Epithelial cell of esophagus (primary cell): ENCODE results near the gene PER1.

Source experiments
- DNase-seq: peaks from one replicate; pipeline ENCODE4 v3.0.0; 2010; ENCODE audit warnings: low read depth
- H3K4me3 ChIP-seq: 2 replicates; pipeline ENCODE4 v1.5.1; 2011; ENCODE audit warnings: mild to moderate bottlenecking, low read length, control low read depth
- TF ChIP-seq, protein P1 (sequence below): IDR thresholded peaks from 2 replicates; pipeline ENCODE4 v1.5.1; 2011; ENCODE audit warnings: low read depth, mild to moderate bottlenecking, low read length, control low read depth, inconsistent platforms; ENCODE audit not compliant: insufficient read depth; ENCODE audit errors: missing control alignments

Gene PER1

DNA sequence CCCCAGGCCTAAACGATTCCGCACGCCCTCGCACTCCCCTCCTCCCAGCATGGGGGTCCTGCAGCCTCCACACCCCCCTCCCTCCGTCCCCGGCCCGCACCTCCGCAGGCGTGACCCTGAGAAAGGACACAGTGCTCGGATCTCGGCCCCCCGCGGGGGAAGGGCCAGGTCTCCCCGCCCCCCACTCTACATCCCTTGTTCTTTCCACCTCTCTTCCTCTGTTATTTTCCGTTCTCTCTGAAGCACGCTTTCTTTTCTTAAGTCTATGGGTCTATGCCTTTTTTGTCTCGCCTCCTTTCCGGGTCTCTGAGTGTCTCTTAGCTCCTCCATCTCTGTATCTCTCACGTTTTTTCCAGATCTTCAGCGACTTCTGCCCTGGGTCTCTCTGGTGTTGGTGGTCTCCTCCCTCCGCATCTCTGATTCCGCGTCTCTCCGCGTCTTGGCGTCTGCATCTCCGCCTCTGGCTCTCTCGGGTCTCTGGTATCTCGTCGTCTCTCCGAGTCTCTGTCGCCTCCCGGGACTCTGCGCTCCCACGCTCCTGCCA, 26.2 kb downstream of the PER1 start:
- TF ChIP-seq, protein P1, sequence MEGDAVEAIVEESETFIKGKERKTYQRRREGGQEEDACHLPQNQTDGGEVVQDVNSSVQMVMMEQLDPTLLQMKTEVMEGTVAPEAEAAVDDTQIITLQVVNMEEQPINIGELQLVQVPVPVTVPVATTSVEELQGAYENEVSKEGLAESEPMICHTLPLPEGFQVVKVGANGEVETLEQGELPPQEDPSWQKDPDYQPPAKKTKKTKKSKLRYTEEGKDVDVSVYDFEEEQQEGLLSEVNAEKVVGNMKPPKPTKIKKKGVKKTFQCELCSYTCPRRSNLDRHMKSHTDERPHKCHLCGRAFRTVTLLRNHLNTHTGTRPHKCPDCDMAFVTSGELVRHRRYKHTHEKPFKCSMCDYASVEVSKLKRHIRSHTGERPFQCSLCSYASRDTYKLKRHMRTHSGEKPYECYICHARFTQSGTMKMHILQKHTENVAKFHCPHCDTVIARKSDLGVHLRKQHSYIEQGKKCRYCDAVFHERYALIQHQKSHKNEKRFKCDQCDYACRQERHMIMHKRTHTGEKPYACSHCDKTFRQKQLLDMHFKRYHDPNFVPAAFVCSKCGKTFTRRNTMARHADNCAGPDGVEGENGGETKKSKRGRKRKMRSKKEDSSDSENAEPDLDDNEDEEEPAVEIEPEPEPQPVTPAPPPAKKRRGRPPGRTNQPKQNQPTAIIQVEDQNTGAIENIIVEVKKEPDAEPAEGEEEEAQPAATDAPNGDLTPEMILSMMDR = no peak
- H3K4me3 ChIP-seq = peak overlapping the region; percentile 80
- no peak for DNase-seq

DNA sequence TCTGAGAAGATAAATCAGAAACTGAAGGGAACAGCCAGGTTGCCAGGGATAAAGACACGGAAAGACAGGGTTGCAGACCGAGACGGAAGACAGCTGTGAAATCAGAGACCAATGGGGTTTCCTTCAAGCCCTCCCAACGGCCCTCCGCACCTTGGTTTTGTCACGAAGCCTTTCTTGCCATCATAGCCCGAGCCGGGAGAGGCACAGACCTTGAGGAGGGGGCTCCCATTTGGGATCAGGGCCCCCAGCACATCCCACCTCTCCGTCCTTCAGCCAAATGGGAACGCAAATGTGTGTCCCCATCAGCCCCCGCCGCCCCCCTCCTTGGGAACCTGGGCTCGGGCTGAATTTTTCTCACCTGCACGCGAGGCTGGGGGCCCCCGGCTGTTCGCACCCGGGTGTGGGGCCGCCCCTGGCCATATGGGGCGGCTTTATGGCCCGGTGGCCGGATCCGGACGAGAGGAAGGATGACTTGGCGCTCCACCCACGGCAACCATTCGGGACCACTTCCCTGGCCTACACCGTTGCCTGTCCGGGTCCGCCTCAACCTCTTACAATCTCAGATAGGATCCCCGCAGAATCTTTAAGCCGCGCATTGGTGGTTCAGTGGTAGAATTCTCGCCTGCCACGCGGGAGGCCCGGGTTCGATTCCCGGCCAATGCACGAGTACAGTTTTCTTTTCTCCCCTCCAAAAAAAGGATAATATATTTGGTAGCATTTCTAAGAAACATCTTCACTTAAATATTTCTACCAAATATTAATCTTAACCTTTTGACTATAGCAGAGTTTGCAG, 26.9 kb downstream of the PER1 start:
- peak; percentile 63 for DNase-seq
- TF ChIP-seq, protein P1 = no peak

DNA sequence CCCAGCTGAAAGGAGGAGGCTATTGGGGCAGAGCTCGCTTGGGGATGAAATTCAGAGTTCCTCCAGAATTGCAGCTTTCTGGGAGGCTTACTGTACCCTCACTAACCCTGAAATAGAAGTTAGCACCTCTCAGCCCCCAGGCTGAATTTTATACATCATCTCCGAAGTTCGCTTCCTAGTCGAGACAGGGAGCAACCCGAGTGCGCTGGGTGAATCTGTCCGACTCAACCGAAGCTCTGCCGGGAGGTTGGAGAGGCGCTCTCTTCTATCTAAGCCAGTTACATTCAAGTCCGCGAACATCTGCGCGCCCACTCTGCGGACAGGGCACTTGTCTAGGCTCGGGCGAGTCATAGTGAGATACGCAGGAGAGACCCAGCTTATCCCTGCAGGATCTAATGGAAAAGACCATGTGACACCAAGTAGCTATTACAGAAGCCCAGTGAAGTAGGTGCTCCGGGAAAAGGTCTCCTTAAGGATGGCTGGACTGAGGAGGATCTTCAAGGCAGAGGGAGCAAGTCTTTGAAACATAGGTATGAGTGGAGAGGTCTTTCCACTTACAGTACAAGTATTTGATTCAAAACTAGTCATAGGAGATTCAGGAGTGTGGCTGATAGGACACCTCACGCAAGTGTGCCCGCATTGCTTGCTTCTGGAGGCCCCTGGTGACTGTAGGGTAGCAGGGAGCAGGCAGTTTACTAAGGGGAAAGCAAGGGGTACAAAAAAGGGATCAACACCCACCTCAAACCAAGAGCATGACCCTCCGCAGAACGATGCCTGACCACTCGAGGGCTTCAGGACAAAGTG, 27.7 kb downstream of the PER1 start:
- TF ChIP-seq, protein P1 = no peak
- H3K4me3 ChIP-seq = peak overlapping the region; percentile 80
- peak; percentile 46 for DNase-seq

More for the DNA sequence above, 26.9 kb downstream of the PER1 start:
- peak overlapping the region; percentile 80 for H3K4me3 ChIP-seq

DNA sequence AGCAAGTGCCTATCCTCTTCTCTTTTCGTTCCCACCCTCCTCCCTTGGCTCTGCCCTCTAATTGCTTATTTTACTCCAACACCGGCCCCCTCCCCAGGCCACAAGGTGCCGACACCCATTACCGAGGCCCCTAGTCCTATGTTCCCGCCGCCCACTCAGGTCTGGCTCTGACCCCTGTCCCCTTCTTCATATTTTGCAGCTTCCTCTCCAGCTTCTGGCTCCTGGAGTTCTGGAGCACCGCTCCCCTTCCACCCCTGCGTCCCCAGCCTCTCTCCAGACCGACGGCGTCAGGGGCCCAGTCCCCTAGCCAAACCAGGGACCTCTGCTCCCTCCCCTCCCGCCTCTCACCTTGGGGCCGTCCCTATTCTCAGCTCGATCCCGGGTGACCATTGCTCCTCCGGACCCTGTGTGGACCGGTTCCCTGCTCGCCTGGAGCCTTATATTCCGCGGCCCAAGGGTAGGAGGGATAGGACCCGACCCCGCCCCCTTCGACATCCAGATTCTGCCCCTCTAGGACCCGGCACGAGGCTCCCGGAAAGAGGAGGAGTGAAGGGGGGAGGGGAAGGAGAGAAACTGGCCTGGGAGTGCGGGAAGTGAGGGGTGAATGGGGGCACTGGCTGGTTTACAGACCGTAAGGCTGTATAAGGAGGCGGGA, 28.4 kb downstream of the PER1 start, which contains the start of gene HES7:
Gene HES7 (minus strand): TSS at position 412 of the 655 bp plus-strand sequence. CDS start 22 bp downstream, at position 390.
- TF ChIP-seq, protein P1 = no peak
- DNase-seq = no peak
- peak within 1 kb of the TSS; percentile 80 for H3K4me3 ChIP-seq

DNA sequence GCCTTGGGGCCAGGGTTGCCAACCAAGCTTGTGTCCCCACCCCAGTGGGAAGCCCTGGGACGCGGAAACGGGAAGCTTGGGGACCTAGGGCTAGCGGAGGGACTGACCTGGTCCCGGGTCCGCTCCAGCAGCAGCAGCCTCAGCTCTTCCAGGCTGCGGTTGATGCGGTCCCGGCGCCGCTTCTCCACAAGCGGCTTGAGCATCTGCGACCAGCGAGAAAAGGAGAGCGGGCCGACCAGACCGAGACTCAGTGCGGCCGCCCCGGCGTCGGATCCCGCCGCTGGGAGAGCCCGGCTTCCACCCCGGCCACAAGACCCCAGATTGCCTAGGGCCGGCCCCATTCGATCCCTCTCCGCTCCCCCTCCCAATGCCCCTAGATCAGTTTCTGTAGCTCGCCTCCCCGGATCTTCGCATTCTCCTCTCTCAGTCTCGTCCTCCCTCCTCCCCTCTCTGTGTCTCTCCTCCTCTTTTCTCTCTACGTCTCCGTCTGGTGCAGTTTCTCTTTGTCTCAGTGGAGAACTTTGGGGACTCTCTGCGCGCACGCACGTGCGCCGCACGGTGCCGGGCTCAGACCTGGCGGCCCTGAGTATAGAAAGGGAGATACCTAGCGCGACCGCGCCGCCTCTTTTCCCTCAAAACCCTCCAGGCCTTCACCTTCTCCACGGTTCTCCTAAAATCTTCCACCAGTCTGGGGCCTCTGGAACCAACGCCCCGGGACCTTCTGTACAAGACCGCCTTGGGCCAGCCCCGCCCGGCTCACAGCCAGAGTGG, 29.1 kb downstream of the PER1 start:
- TF ChIP-seq, protein P1 = no peak
- DNase-seq = peak; percentile 44
- peak overlapping the region; percentile 66 for H3K4me3 ChIP-seq

DNA sequence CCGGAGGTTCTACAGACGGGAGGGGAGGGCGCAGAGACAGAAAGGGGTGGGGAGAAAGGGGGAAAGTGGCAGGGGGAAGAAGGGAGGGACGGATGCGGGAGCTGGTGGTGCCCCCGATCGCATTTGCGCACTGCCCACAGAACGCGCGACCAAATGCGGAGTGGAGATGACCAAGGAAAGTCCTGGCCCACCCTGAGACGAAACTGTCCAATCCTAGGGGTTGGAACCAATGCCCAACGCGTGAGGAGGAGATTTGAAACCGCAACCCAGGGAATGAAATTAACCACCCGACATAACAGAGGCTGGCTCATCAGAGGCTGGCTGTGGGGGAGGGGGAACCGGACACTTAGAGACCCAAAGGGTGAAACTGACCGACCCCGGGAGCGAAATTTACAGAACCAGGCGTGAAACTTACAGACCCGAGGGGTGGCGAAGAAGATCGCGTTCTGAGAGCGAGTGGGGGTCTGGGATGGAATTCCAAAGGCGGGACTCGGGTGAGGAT, 29.7 kb downstream of the PER1 start:
- peak overlapping the region; percentile 66 for H3K4me3 ChIP-seq

More for the DNA sequence above, 29.7 kb downstream of the PER1 start:
- TF ChIP-seq, protein P1 = no peak
- peak; percentile 53 for DNase-seq
